C4-2B (cell line): Measurements from ENCODE around the gene KRTAP1-5.

Experiments used
- CTCF ChIP-seq: fragments of 450-650 bp; conservative IDR thresholded peaks from 2 replicates; pipeline ENCODE4 v1.5.1; 2017; ENCODE audit warnings: mild to moderate bottlenecking
- ZFX ChIP-seq: fragments of 450-650 bp; IDR thresholded peaks from 2 replicates; pipeline ENCODE4 v1.6.1; 2017

DNA sequence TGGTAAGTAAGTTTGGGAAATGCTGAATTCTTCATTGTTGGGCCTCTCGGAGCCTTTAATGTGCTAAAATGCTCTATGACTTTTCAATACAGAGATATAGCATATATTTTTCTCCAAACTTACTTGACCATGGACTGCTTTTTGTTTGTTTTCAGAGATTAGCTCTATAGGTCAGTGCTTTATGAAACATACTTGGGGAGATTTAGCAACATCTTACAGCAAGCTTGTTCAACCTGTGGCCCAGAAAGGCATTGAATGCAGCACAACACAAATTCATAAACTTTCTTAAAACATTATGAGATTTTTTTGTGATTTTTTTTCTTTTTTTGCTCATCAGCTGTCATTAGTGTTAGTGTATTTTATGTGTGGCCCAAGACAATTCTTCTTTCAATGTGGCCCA, 17.1 kb downstream of the KRTAP1-5 start:
- TF ChIP-seq CTCF, result no peak
- no peak for TF ChIP-seq ZFX
